ENCODE data around the gene SMG6.

The SMG6 gene

DNA sequence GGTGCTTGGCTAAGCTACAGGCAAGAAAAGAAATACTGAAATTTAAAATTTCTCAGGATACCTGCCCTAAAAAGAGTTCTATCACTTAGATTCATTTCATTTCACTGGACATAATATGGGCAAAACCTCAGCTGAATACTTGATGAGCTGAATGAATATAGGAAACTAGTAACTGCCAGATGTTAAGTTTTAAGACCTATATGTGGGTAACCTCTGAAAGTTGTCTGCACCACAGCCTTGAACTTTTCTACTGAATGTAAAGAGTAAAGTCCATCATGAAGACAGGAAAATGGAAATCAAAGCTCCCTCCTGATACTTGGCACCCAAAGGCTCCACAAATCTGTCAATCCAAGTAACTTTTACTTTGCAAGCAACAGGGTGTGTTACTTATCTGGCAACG lies 197.9 kb downstream of the SMG6 start:
- no peak for DNase-seq (ENCODE audit: low read depth, low spot score)

DNA sequence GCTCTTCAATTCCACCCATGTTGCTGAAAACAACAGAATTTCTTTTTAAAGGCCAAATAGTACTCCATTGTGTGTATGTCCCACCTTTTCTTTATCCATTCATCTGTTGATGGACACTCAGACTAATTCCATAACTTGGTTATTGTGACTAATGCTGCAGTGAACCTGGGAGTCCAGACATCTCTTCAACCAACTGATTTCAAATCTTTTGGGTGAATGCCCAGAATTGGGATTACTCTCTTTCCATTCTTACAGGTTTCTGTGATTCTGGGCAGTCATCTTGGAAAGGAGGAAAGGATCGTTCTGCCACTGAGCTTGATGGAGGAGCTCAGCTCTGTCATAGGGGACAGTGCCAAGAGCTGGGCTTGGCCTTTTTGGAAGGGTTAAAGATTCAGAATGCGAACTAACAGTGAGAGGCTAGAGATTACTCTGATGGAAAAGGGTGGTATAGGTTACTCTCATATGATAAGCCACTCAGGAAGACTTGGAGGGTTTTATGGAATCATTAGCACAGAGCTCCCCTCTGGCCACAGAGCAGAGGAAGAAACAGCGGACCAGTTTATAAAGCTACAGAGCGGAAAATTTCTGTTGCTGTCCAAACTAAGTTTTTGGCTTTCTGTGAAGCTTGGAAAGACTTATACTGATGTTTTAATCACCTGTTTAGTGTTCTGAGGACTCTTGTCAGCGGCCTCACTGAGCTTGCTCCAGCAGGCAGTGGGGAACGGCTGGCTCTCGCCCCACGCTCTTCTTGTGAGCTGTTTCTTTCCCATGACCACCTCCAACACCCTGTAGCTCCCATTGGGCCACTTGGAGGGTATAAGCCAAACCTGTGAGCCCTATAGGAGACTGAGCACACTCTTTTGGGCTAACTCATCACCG lies 200.4 kb downstream of the SMG6 start:
- no peak for DNase-seq (ENCODE audit: low read depth, low spot score)

DNA sequence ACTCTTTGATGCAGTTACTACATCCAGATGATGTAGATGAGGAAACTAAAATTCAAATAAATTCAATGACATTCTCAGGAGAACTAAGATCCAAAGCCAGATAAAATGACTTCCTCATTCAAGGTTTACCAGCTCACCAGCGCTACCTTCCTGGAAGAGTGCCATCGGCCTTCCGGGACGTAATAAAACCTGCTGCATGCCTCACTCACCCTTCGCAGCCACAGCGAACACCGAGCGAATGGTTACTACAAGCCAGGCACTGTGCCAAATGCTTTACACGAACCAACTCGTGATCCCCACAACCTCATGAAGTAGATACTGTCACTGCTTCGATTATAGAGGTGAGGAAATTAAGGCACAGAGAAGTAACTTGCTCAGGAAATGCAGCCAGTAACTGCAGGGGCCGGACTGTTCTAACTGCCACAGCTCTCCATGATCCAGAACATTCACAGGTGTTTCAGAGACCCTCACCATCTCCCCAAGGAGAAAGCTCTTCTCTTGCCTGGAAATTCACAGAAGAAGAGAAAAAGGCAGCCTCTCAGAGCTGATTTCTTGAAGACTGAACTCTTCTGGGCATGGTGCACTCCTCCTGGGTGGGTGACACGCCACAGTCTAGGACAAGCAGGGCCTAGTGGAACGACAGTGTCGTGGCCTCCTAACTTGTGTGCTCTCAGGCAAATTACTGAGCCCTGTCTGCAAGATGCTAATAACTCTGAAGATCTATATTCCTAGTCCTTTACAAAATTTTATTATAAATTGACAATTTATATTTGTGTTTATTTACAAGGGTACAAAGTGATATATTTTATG lies 201.9 kb downstream of the SMG6 start:
- no peak for DNase-seq (ENCODE audit: low read depth, low spot score)

DNA sequence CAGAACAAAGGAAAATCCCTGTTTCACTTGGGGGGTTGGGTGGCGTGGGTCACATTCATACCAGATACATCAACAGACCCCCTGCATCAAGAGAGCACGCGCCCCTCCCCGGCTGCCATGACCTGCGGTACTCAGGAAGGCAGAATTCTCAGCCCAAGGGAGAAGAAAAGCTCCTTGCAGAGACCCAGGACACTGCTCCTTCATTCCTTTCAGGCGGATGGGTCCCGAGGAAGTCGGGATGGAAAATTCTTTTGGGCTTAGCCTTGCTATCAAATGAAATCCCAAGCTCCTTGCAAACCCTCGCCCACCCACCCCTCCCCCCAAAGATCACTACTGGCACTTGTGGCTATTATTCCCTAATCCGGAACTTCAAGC lies 208.1 kb downstream of the SMG6 start:
- DNase-seq (ENCODE audit: low read depth, low spot score) = no peak

DNA sequence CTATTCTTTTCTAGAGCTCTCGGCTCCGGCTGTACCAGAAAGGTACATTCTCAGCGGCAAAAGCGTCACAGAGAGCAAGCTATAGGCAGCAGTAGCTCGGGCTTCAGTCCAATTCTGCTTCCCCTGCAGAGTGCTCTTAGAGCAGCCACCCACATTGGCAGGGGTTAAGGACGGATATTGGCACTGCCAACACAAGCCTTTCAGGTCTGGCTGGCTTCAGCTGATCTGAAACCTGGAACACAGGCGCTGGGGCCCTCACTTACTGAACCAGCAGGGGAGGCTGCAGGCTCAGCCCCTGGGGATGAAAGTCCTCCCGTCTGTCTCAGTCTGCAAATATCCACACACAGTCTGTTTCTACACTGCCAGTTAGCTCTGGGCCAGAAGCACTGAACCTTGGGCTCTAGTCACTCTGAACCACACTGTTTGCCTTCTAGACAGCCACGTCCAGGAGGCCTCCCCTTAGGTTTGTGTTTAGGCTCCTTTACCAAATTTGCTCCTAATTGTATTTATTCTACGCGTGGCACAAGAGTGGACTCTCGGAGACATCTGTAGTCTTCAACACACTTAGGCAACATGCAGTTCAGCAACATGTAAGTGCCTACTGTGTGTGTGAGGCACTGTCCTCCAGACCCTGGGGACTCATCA lies 208.6 kb downstream of the SMG6 start:
- DNase-seq (ENCODE audit: low read depth, low spot score) = no peak

DNA sequence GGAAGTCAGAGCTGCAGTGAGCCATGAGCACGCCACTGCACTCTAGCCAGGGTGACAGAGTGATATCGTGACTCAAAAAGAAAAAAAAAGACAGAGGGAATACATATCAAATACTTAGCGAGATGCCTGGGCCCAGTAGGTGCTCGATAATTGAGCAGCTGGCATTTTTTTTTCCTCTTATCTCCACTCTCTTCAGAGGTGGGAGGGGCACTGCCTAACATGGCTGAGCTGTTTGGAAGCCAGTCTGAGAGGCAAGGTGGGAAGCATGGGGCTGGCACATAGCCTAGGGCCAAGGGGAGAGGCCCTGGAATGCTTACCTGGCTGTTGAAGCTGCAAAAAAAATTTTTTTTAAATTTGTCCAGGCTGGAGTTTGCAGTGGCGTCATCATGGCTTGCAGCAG lies 210.2 kb downstream of the SMG6 start:
- no peak for DNase-seq (ENCODE audit: low read depth, low spot score)

DNA sequence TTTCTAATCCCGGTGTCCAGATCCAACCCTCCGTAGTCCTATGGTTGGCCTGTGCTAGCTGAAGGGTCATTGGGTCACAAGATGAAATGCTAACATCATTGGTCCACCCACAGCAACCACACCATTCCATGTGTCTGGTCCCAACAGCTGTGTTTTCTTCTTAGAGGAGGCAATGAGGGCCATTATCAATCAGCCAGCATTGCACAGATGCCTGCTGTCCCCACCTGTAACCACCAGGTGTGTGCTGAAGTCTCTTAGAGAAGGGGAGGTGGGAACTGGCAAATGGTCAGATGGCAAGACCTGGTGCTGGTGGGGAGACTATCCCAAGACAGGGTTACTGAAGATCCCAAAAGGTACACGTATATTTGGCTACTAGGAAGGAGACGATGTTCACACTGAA lies 211.3 kb downstream of the SMG6 start:
- no peak for DNase-seq (ENCODE audit: low read depth, low spot score)

DNA sequence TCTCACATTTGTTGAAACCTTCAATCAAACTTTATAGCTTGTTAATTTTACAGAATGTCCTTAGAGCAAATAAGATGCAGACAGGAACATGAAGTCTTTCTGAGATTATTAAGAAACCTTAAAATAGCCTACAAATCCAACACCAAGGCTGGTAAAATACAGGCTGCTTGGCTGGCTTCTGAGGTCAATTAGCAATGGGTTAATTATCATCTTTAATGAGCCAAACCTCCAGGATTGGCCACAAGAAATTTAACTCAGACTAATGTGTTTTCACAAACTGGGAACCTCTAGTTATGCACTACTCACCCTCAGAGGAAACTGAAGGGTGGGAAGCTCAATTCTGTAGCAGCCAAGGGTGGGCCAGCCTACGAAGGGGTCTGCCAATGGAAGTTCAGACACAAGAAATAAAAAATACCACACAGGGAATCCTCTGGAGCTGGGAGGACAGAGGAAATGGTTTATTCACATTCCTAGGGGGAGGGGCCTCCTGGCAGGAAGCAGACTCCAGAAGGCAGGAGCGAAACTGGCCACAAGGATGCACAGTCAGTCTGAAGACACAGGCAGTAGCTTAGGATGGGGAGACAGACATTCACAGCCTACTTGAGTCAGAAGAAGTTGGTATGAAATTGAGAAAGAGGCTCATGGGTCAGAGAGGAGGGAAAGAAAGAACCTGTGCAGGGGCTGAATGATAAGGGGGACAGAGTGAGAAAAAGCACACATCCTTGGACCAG lies 212.6 kb downstream of the SMG6 start:
- no peak for DNase-seq (ENCODE audit: low read depth, low spot score)

DNA sequence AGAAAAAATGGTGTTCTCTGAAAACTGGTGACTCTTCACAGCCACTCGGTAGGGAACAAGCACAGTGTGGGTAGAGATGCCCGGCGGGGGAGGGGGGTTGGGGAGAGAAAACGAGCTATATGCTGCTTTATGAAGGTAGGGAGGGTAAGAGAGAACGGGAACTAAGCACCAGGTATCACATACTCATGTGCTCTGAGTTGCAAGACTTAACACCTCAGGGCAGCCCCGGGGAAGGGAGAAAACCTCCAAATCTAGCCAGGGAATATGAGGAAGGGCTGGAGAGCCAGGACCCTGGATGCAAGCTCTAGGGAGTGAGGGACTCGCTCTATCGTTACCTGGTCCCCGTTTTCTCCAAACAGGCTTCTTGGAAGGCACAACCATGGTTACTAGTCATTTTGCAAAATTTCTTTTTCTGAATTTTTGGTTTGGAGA lies 213.4 kb downstream of the SMG6 start:
- no peak for DNase-seq (ENCODE audit: low read depth, low spot score)

DNA sequence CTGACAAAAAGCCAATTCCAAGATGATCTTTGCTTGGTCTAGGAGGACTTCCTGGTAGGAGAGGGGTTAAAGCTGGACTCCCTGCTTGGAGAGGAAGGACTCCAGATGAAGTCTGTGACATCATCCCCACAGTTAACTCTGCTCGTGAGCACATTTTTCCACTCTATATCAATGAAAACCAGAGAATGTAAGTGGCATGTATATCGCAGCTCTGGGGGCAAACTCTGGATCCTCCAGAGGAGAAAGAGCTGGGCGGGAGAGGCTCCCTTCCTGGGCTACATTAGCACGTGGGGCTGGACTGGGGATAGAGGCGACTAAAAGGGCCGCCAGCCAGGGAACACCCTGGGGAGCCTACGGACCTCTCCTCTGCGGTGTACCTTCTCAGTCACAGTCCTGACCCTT lies 214.6 kb downstream of the SMG6 start:
- no peak for DNase-seq (ENCODE audit: low read depth, low spot score)

DNA sequence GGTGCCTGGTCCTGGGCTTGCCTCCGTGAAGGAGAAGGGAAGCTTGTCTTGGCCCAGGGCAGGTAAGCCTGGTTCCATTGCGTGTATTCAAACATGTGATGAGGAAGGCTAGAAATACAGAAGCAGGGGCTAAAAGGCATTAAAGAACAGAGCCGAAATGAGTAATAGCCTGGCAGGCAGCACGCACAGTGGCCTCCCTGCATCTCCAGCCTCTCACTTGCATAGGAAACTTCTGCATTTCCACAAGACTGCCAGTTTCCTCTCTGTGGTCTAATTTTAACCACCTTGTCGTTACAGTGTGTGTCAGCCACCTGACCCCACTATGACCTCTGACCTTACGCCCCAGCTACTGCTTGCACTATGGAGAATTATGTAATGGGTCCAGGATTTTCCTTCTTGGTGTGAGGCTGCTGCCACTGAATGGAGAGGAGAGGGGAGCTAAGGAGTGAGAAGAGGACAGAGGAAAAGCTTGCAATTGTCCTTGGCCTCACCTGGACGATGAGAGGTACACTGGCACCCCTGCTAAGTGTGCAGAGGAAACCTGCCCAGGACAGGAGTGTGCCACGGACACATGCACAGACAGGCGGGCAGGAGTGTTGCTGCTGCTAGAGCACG lies 215.9 kb downstream of the SMG6 start:
- no peak for DNase-seq (ENCODE audit: low read depth, low spot score)

DNA sequence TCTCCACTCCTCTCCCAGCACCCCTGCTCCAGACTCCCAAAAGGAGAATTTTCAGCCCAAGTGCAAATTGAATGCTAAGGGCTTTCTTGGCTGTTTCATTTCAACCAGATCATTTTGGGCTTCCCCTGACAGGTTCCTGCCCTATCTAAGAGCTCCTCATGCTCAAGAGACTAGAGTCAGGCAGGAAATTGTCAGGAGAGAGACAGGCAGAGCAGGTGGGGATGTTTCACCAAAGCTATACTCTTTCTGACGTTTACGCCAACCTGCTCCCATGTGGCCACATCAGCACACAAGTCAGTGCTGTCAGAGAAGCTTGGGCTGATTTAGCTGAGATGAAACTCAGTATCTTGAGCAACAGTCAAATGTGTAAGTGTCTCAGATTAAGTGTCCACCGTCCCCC lies 217.3 kb downstream of the SMG6 start:
- DNase-seq (ENCODE audit: low read depth, low spot score) = no peak

DNA sequence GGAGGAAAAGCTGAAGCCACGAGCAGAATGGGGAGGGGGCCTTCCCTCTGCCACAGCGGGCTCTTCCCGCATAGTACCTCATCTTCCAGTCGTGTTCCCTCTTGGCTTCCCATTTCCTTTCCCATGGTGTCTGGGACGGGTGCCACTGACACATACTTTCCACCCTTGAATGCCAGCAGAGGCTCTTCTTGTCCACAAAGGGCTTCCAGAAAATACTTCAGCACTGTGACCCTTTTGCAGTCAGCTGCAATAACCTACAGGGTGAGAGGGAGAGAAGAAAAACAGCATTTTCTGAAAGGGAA lies 218.0 kb downstream of the SMG6 start:
- DNase-seq (ENCODE audit: low read depth, low spot score) = no peak

DNA sequence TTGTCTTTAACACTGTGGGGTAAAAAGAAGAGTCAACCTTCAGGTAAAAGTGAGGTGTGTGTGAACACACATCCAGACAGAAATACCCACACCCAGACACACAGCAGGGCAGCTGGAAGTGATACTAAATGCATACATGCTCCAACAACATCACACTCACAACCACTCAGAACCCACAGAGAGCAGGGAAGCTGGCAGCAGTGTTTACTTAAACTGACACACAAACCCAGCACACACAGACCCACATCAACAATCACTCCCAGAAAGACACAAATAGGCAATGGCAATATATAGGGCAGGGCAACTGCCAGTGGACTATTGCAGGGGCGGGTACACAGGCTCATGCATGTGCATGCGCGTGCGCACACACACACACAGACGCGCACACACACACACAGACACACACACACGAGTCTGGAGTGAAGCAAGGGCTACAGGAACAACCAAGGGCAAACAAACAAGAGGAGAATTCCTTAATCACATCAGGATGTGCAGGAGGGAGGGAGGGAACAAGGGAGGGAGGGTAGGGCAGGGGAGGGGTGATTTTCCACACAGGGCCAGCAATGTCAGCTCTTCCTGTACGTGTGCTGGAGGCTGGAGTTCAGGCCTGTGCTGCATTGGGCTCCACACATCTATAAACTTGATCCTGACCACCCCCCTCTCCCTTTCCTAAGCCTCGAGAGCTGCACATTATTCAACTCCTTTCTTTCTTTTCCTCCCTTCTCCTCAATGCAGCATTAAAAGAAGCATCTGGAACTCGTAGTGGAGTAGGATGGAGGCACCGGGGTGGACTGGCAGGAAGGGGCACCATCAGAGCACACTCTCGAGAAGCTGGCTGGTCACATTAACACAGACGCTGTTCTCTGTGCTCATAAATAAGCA lies 218.6 kb downstream of the SMG6 start:
- no peak for DNase-seq (ENCODE audit: low read depth, low spot score)

DNA sequence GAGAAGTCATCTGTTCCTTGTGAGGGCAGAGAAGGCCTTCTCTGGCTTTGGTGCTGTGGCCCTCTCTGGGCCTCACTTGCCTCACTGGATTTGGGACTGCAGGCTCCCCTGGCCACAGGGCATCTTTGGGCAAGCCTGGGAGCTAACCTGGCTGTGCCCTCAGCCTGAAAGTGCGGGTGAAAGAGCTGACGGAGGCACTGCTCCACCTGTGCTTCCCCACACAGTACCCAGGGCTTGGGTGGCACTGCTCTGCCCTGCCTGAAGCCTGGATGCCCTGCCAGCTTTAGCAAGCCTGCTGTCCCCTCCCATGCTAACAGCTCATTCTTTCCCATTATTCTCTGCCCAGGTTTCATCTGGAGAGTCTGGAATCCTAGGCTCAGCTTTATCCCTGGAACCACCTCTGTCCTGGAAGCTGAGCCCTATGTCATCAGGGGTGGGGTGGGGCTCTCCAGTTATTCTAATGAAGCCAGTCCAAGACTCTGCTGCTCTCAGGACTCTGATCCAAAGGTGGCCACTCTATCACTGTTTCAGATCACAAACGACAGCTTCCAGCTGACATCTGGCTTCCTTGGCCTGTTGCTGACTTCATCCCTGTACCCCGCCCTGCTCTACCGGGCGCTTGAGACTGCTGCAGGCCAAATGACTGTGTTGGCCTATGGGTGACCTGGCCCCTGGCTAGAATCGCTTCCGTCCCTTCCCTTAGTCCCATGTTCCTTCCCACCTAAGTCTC lies 219.4 kb downstream of the SMG6 start:
- DNase-seq (ENCODE audit: low read depth, low spot score) = no peak

DNA sequence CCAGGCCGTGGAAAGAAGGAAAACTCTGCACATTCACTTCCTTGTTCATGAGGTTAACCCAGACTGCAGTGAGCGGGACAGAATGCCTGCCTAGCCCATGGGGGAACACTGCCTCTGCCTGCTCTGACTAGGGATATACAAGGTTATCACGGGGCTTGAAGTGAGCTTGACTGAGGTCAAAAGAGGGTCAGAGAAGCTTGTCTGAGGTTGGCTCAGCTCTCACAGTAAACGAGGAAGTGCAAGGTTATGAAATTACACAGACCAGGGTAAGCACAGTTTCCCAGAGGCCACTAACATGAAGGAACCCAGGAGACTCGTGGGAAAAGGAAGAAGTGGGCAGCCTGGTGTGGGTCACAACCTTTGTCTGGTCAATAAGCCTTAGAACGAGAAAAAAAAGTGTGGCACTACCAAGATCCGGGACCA lies 220.0 kb downstream of the SMG6 start:
- no peak for DNase-seq (ENCODE audit: low read depth, low spot score)

DNA sequence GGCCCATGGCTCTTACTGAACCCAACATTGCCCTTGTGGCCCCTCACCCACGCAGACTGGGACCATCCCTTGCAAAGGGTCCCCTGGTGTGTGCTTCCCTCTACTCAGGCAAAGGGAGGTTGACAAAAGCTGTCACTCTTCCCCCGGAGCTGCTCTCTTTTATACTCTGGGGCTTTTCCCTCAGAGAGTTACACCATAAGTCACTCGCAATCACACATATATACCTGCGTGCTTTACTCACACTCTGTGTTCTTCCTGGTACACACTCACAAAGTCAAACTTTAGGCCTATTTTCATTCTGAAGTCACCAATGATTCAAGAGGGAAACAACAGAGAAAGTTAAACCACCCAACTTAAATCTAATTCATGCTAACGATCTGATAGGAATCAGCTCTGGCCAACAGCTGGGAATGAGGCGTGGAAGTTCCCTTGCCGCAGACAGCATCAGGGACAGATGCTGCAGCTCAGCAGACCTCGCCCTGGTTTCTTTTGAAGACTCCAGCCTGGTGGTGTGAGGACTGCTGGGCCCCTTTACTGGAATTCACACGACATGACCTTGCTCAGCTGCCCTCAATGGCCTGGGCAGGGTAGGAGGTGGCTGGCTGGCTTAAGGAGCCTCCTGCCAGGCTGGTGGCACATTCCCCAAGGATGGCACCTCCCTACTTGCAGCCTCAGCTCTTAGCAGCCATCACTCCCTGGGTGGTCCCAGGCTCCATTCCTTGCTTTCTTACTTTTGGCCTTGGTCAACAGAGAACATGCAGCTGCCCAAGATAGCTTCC lies 221.4 kb downstream of the SMG6 start:
- DNase-seq (ENCODE audit: low read depth, low spot score) = no peak

DNA sequence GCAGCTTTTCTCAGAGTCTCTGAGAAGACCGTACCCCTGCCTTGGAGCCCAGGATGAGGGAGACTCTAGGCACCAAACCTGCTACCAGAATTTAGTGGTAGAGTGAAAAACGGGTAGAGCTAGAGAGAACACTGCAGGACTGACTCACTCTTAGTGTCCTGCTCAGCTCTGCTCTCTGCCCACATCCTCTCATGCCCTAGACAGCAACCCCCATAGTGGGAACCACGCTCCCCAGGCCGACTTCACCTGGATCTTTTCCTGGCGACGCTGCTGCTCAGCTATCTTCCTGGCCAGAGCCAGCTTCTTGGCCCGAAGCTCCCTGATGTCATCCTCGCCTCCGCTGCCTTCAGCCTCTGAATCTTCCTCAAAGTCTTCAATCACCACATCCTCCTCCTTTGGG lies 222.0 kb downstream of the SMG6 start:
- DNase-seq (ENCODE audit: low read depth, low spot score) = no peak

DNA sequence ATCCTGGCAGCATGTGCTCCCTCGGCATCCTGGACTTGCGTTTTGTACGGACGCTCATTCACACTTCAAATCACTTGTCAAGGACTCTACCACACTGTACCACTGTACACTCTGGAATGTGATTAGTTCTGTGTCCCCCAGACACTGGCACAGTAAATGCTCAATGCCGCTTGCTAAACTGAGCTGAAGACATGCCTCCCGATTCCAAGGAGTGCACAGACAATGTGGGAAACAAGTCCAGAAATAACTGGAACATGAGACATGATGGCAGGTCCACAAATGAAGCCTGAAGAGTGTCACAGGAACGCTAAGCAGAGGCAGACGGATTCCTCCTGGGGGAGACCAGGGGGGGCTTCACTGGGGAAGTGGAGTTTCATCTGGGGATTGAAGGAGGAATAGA lies 226.5 kb downstream of the SMG6 start:
- no peak for DNase-seq (ENCODE audit: low read depth, low spot score)
